Transverse colon (tissue), 4 donors: ENCODE measurements around the gene COL13A1.

ENCODE experiments used
- EP300 ChIP-seq: sonication (generic); formaldehyde crosslinking; IDR thresholded peaks from one replicate; pipeline ENCODE4 v1.6.1; 2017; ENCODE audit warnings: antibody characterized with exemption, low read depth
- POLR2A ChIP-seq: fragments of 450-650 bp; IDR thresholded peaks from one replicate; pipeline ENCODE4 v1.6.1; 2016; ENCODE audit warnings: antibody characterized with exemption, mild to moderate bottlenecking, moderate library complexity
- POLR2AphosphoS5 ChIP-seq, 3 donors: sonication (generic); formaldehyde crosslinking; IDR thresholded peaks; one replicate each; pipeline ENCODE4 v1.6.1; 2016; ENCODE audit warnings: antibody characterized with exemption in 3 of 3
- TF ChIP-seq, protein P1 (sequence below), 5 experiments: fragments of 200-600 bp in 3 of 5; fragments of 450-650 bp in 2 of 5; sonication (generic) in 3 of 5; IDR thresholded peaks; 1 replicate in 2 of 5; 2 replicates in 3 of 5; pipeline ENCODE4 v1.5.1; 2016 to 2017; ENCODE audit warnings: antibody characterized with exemption in 5 of 5, inconsistent platforms in 3 of 5, mild to moderate bottlenecking in 2 of 5, moderate library complexity in 1 of 5

- TF ChIP-seq, protein P1, sequence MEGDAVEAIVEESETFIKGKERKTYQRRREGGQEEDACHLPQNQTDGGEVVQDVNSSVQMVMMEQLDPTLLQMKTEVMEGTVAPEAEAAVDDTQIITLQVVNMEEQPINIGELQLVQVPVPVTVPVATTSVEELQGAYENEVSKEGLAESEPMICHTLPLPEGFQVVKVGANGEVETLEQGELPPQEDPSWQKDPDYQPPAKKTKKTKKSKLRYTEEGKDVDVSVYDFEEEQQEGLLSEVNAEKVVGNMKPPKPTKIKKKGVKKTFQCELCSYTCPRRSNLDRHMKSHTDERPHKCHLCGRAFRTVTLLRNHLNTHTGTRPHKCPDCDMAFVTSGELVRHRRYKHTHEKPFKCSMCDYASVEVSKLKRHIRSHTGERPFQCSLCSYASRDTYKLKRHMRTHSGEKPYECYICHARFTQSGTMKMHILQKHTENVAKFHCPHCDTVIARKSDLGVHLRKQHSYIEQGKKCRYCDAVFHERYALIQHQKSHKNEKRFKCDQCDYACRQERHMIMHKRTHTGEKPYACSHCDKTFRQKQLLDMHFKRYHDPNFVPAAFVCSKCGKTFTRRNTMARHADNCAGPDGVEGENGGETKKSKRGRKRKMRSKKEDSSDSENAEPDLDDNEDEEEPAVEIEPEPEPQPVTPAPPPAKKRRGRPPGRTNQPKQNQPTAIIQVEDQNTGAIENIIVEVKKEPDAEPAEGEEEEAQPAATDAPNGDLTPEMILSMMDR (IDR thresholded peaks at IDR 0.05) = no peak
- TF ChIP-seq POLR2AphosphoS5 (IDR thresholded peaks at IDR 0.05) = no peak
- TF ChIP-seq POLR2A = no peak
- TF ChIP-seq EP300 = no peak
These were observed 21.6 kb upstream of the COL13A1 start for GRCh38 chr10:69780077-69780476.
